Mucosa of descending colon (tissue), 3 donors: ENCODE data around the gene ZNF100. TPM values are rescaled to one million over a fixed set of nuclear protein-coding genes. Genes with fewer than 3 reads are reported as not detected.

ENCODE experiments used
- ATAC-seq: fragments of 200-7000 bp; cut with Tn5 transposase; one replicate; pipeline ENCODE4 v1.9.1; 2020; ENCODE audit warnings: mild to moderate bottlenecking, moderate library complexity
- DNase-seq, 3 donors: peaks; one replicate each; pipeline ENCODE4 v3.0.0-alpha.2; 2020
- H3K36me3 ChIP-seq: fragments of 200-600 bp; one replicate; pipeline ENCODE4 v1.8.0; 2021; ENCODE audit warnings: low read depth, mild to moderate bottlenecking
- H3K4me1 ChIP-seq: fragments of 200-600 bp; one replicate; pipeline ENCODE4 v1.8.0; 2021; ENCODE audit warnings: low read depth, mild to moderate bottlenecking
- H3K4me3 ChIP-seq: fragments of 200-600 bp; one replicate; pipeline ENCODE4 v1.8.0; 2021; ENCODE audit warnings: mild to moderate bottlenecking
- H3K9me3 ChIP-seq: fragments of 200-600 bp; one replicate; pipeline ENCODE4 v1.8.0; 2021; ENCODE audit warnings: mild to moderate bottlenecking
- CTCF ChIP-seq: fragments of 200-600 bp; IDR thresholded peaks from one replicate; pipeline ENCODE4 v1.8.0; 2022; ENCODE audit warnings: antibody characterized with exemption, mild to moderate bottlenecking
- intact Hi-C, 2 donors: fragments of 100-400 bp; cut with DNase I in 1 of 2; cut with micrococcal nuclease in 1 of 2; formaldehyde crosslinking; loops; one replicate each; pipeline versions ENCODE4 v1.11.0 to v1.11.1; 2022; cut with DNase I, micrococcal nuclease
- total RNA-seq, 3 donors: library from RNA; stranded (reverse); fragmentation: NEBNext Ultra II Directional in 2 of 3; extraction: Animal tissue kit (Norgen Biotek cat#: 25700) in 2 of 3; gene quantifications; one replicate each; pipeline versions ENCODE4 v1.2.1 to v1.2.4, GENCODE V29; 2021 to 2023
- donor health status: DM: no; HTN: no; CAD: no; lungs with moderate emphysema.
- donor health status: DM: no; HTN: no; CAD: no.
- donor health status: DM: no; HTN: yes; CAD: no.

The ZNF100 gene
- total RNA-seq, 3 donors from 2014 or later, result 6.3 to 13.3 (median 10.9) TPM

GRCh38 chr19:21694171-21694906, 73.0 kb downstream of the ZNF100 start:
- DNase-seq (no peak), ATAC-seq (no peak)
- no peaks in the 10 kb centered on the region for H3K4me1 ChIP-seq
- TF ChIP-seq CTCF, result no peak
- intact Hi-C loops, result no loop called here
- no peak overlapping the region for H3K4me3 ChIP-seq
- H3K36me3 ChIP-seq, result no peaks in the 10 kb centered on the region
- H3K9me3 ChIP-seq, result no peaks in the 10 kb centered on the region

GRCh38 chr19:21693399-21693798, 74.0 kb downstream of the ZNF100 start:
- no peaks in the 10 kb centered on the region for H3K9me3 ChIP-seq
- H3K36me3 ChIP-seq, result no peaks in the 10 kb centered on the region
- H3K4me1 ChIP-seq, result no peaks in the 10 kb centered on the region
- no peak for ATAC-seq
- intact Hi-C loops, result no loop called here
- H3K4me3 ChIP-seq, result no peak overlapping the region
- DNase-seq, result no peak
- TF ChIP-seq CTCF, result no peak

GRCh38 chr19:21691661-21692060, 75.7 kb downstream of the ZNF100 start:
- no peak for ATAC-seq
- H3K36me3 ChIP-seq, result no peaks in the 10 kb centered on the region
- H3K9me3 ChIP-seq, result no peaks in the 10 kb centered on the region
- H3K4me3 ChIP-seq, result no peak overlapping the region
- no peak for TF ChIP-seq CTCF
- H3K4me1 ChIP-seq, result no peaks in the 10 kb centered on the region
- DNase-seq, result no peak
- intact Hi-C loops, result no loop called here

GRCh38 chr19:21688464-21688863, 78.9 kb downstream of the ZNF100 start:
- ATAC-seq, result no peak
- Histone ChIP-seq H3K9me3 (no peaks in the 10 kb centered on the region), H3K36me3 (no peaks in the 10 kb centered on the region), H3K4me3 (no peak overlapping the region), H3K4me1 (no peaks in the 10 kb centered on the region)
- intact Hi-C loops, result no loop called here
- DNase-seq, result no peak
- no peak for TF ChIP-seq CTCF

GRCh38 chr19:21680671-21681070, 86.7 kb downstream of the ZNF100 start:
- TF ChIP-seq CTCF, result no peak
- DNase-seq (no peak), ATAC-seq (no peak)
- Histone ChIP-seq H3K36me3 (no peaks in the 10 kb centered on the region), H3K4me1 (no peaks in the 10 kb centered on the region), H3K4me3 (no peak overlapping the region), H3K9me3 (peaks cover 4% of the 10 kb centered on the region)
- intact Hi-C loops, result no loop called here

- ATAC-seq (no peak), DNase-seq (no peak)
- H3K4me3 ChIP-seq, result no peak overlapping the region
- H3K4me1 ChIP-seq, result no peaks in the 10 kb centered on the region
- H3K36me3 ChIP-seq, result no peaks in the 10 kb centered on the region
- H3K9me3 ChIP-seq, result peaks cover 4% of the 10 kb centered on the region
- no peak for TF ChIP-seq CTCF
- intact Hi-C loops, result no loop called here
Measured at GRCh38 chr19:21680026-21680425, 87.4 kb downstream of the ZNF100 start.
